Neural progenitor cell (in vitro differentiated cells): ENCODE measurements around the gene BUD13.

Source experiments
- CTCF ChIP-seq: fragments of 200-600 bp; sonication (generic); IDR thresholded peaks from 2 replicates; pipeline ENCODE4 v1.5.1; 2017; ENCODE audit warnings: antibody characterized with exemption, mild to moderate bottlenecking
- EZH2 ChIP-seq: fragments of 200-600 bp; sonication (generic); IDR thresholded peaks from 2 replicates; pipeline ENCODE4 v1.6.1; 2017; ENCODE audit warnings: antibody characterized with exemption, mild to moderate bottlenecking, moderate library complexity
- EZH2phosphoT487 ChIP-seq: fragments of 200-600 bp; sonication (generic); IDR thresholded peaks from 2 replicates; pipeline ENCODE4 v1.6.1; 2017; ENCODE audit warnings: antibody characterized with exemption

- no peak for TF ChIP-seq CTCF
- no peak for TF ChIP-seq EZH2phosphoT487
- no peak for TF ChIP-seq EZH2
Measured at GRCh38 chr11:116710762-116711161, 62.0 kb downstream of the BUD13 start.
